22Rv1 (cell line): ENCODE measurements around the gene KCNQ1OT1.

Source experiments
- ZFX ChIP-seq: fragments of 450-650 bp; IDR thresholded peaks from 2 replicates; pipeline ENCODE4 v1.6.1; 2017; ENCODE audit warnings: antibody characterized with exemption, borderline replicate concordance
- TF ChIP-seq, protein P1 (sequence below): fragments of 450-650 bp; IDR thresholded peaks from 2 replicates; pipeline ENCODE4 v1.5.1; 2017; ENCODE audit warnings: mild to moderate bottlenecking

DNA sequence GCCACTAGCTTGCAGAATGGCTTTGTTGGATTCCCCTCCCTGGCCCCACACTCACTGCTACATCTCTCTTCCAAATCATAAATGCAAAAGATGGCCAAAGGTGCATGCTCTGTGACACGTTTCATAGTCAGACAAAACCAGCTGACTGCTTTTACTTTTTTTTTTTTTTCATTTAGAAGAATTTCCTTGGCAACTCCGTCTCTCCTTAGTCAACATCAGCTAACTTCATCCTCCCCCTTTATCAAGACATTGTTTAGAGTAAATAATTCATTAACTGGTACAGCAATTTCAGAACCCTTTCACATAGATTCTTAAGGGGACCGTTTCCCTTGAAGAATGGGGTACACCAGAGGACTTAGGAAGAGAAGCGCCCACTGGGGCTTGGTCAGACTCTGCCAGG, 16.0 kb downstream of the KCNQ1OT1 start:
- TF ChIP-seq, protein P1, sequence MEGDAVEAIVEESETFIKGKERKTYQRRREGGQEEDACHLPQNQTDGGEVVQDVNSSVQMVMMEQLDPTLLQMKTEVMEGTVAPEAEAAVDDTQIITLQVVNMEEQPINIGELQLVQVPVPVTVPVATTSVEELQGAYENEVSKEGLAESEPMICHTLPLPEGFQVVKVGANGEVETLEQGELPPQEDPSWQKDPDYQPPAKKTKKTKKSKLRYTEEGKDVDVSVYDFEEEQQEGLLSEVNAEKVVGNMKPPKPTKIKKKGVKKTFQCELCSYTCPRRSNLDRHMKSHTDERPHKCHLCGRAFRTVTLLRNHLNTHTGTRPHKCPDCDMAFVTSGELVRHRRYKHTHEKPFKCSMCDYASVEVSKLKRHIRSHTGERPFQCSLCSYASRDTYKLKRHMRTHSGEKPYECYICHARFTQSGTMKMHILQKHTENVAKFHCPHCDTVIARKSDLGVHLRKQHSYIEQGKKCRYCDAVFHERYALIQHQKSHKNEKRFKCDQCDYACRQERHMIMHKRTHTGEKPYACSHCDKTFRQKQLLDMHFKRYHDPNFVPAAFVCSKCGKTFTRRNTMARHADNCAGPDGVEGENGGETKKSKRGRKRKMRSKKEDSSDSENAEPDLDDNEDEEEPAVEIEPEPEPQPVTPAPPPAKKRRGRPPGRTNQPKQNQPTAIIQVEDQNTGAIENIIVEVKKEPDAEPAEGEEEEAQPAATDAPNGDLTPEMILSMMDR = no peak
- no peak for TF ChIP-seq ZFX
